Neural progenitor cell (in vitro differentiated cells): ENCODE results near the gene SIAH2.

Experiments used
- CTCF ChIP-seq: fragments of 200-600 bp; sonication (generic); IDR thresholded peaks from 2 replicates; pipeline ENCODE4 v1.5.1; 2017; ENCODE audit warnings: antibody characterized with exemption, mild to moderate bottlenecking
- EZH2phosphoT487 ChIP-seq: fragments of 200-600 bp; sonication (generic); IDR thresholded peaks from 2 replicates; pipeline ENCODE4 v1.6.1; 2017; ENCODE audit warnings: antibody characterized with exemption

DNA sequence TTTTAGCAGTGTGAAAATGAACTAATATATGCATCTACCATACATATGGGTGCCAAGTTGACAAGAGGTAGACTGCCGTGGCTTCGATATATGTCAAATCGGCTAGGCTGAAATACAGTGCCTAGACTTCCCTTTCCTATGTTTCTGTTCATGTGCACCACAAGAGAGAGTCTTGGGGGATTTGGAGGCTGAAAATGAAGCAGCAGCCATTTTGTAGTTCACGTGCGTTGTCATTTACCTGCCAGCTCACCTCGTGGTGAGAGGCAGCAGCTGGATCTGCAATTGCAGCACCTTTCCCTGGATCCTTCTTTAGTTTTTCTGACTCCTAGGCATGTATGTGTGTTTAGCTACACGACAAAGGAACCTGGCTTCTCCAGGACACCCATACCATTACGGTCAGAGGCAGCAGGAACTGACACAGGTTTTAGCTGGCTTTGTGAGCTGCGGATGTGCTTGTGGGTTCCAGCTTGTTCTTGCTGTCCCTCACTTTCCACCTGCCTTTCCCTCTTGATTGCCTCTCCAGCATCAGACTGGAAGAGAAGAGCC, 40.5 kb upstream of the SIAH2 start:
- no peak for TF ChIP-seq CTCF
- TF ChIP-seq EZH2phosphoT487 = no peak
